GM21786 (cell line): ENCODE data around the gene ZNF616.
"Not testable (repeated sequence)": the region's sequence is repeated elsewhere in the genome, so short reads cannot be mapped to it uniquely, and the experiment has no call there.

Source experiments
- ATAC-seq: cut with Tn5 transposase; IDR thresholded peaks from one replicate; pipeline ENCODE4 v1.9.1; 2021; ENCODE audit not compliant: unreplicated experiment

ZNF616 gene

GRCh38 chr19:52110780-52111179 is 29.0 kb downstream of the ZNF616 start:
- ATAC-seq, result no peak

- no peak for ATAC-seq
Measured at GRCh38 chr19:52102782-52103181, 37.0 kb downstream of the ZNF616 start.

GRCh38 chr19:52101866-52102562 is 37.7 kb downstream of the ZNF616 start:
- no peak for ATAC-seq

GRCh38 chr19:52099497-52100138 is 40.1 kb downstream of the ZNF616 start:
- no peak for ATAC-seq

GRCh38 chr19:52096416-52096815 is 43.3 kb downstream of the ZNF616 start:
- not testable (repeated sequence) for ATAC-seq

- ATAC-seq, result peak; percentile 96
Measured at GRCh38 chr19:52095172-52096014, 44.3 kb downstream of the ZNF616 start, which contains the start of gene ZNF841. Gene ZNF841, minus strand, starts transcription at chr19:52095765. Its CDS starts 10,964 bp downstream, at chr19:52084801.

- no peak for ATAC-seq
Measured at GRCh38 chr19:52094526-52095130, 45.1 kb downstream of the ZNF616 start.

- no peak for ATAC-seq
Measured at GRCh38 chr19:52086481-52086880, 53.3 kb downstream of the ZNF616 start.

GRCh38 chr19:52070496-52070895 is 69.2 kb downstream of the ZNF616 start:
- no peak for ATAC-seq

- no peak for ATAC-seq
Measured at GRCh38 chr19:52069653-52070052, 70.1 kb downstream of the ZNF616 start.

GRCh38 chr19:52066258-52066863 is 73.4 kb downstream of the ZNF616 start:
- ATAC-seq, result no peak

- no peak for ATAC-seq
Measured at GRCh38 chr19:52065399-52065798, 74.3 kb downstream of the ZNF616 start.
